A549 (cell line): ENCODE results near the gene NPAS2. TPM values are rescaled to one million over a fixed set of nuclear protein-coding genes. Genes with fewer than 3 reads are reported as not detected.

Source experiments
- ATAC-seq, 2 experiments: fragments of 200-7000 bp in 1 of 2; fragments of >200 bp in 1 of 2; cut with Nextera tagmentation in 1 of 2; cut with Tn5 transposase in 1 of 2; 3 replicates each; pipeline versions ENCODE4 v1.8.0 to v1.9.1; 2018 to 2020; ENCODE audit warnings: mild to moderate bottlenecking in 1 of 2, moderate library complexity in 1 of 2
- CTCF ChIA-PET: fragments of 300-600 bp; sonication (Branson Sonifier 250); formaldehyde crosslinking; extraction: SDS; loops from one replicate; lab custom pipeline; 2021; ENCODE audit warnings: antibody characterized with exemption, inconsistent platforms; lab: Yijun Ruan, JAX
- POLR2A ChIA-PET: fragments of 350-600 bp; formaldehyde crosslinking; extraction: SDS; loops from one replicate; lab custom pipeline; 2021; ENCODE audit warnings: antibody characterized with exemption, inconsistent platforms; lab: Yijun Ruan, JAX
- DNase-seq, 2 experiments: peaks; one replicate each; pipeline versions ENCODE4 v3.0.0 to v3.0.0-alpha.2; 2011 to 2016; ENCODE audit warnings: low read depth in 1 of 2, low spot score in 1 of 2
- FAIRE-seq: peaks from 2 replicates; lab custom pipeline; 2011; peaks lifted over from hg19 to GRCh38; lab: Jason Lieb, UNC
- H3K27ac ChIP-seq, 2 experiments: fragments of >200 bp; sonication (Bioruptor Twin); formaldehyde crosslinking; 3 replicates each; pipeline ENCODE4 v1.5.1; 2016 to 2017
- H3K4me1 ChIP-seq: fragments of >200 bp; sonication (Bioruptor Twin); formaldehyde crosslinking; 3 replicates; pipeline ENCODE4 v1.6.1; 2016
- H3K4me2 ChIP-seq: fragments of >200 bp; sonication (Bioruptor Twin); formaldehyde crosslinking; 3 replicates; pipeline ENCODE4 v1.6.1; 2016
- H3K4me3 ChIP-seq: fragments of >200 bp; sonication (Bioruptor Twin); formaldehyde crosslinking; 3 replicates; pipeline ENCODE4 v1.5.1; 2016
- H3K9me3 ChIP-seq: fragments of >200 bp; sonication (Bioruptor Twin); formaldehyde crosslinking; 3 replicates; pipeline ENCODE4 v1.6.1; 2016
- BCL3 ChIP-seq: fragments of >200 bp; sonication (Bioruptor Twin); formaldehyde crosslinking; IDR thresholded peaks from 3 replicates; pipeline ENCODE4 v1.6.1; 2016
- BHLHE40 ChIP-seq: IDR thresholded peaks from 2 replicates; pipeline ENCODE4 v1.6.1; 2012; ENCODE audit warnings: low read depth, low read length, inconsistent platforms
- CBX8 ChIP-seq: fragments of 200-600 bp; sonication (generic); IDR thresholded peaks from 2 replicates; pipeline ENCODE4 v1.6.1; 2016
- CEBPB ChIP-seq, 2 experiments: fragments of >200 bp in 1 of 2; sonication (Bioruptor Twin) in 1 of 2; formaldehyde crosslinking in 1 of 2; IDR thresholded peaks; 2 replicates each; pipeline ENCODE4 v1.6.1; 2012 to 2016
- CHD4 ChIP-seq: fragments of 200-600 bp; sonication (generic); IDR thresholded peaks from 2 replicates; pipeline ENCODE4 v1.6.1; 2016; ENCODE audit warnings: antibody characterized with exemption, mild to moderate bottlenecking, borderline replicate concordance
- CTCF ChIP-seq: fragments of >200 bp; sonication (Bioruptor Twin); formaldehyde crosslinking; IDR thresholded peaks from 3 replicates; pipeline ENCODE4 v1.5.1; 2016
- EHMT2 ChIP-seq: fragments of 200-600 bp; sonication (generic); IDR thresholded peaks from 2 replicates; pipeline ENCODE4 v1.6.1; 2016; ENCODE audit warnings: antibody characterized with exemption, low read depth, mild to moderate bottlenecking, moderate library complexity
- ESRRA ChIP-seq: fragments of 150-350 bp; IDR thresholded peaks from 2 replicates; pipeline ENCODE4 v1.6.1; 2014; ENCODE audit warnings: mild to moderate bottlenecking, low read length, borderline replicate concordance
- FOSB ChIP-seq: fragments of 250-450 bp; sonication (Bioruptor Pico); IDR thresholded peaks from 2 replicates; pipeline ENCODE4 v1.5.0; 2020; ENCODE audit warnings: mild to moderate bottlenecking, moderate library complexity
- FOXS1 ChIP-seq: fragments of 250-450 bp; sonication (Bioruptor Pico); IDR thresholded peaks from 2 replicates; pipeline ENCODE4 v1.5.0; 2020; ENCODE audit warnings: mild to moderate bottlenecking, moderate library complexity
- GATA3 ChIP-seq: IDR thresholded peaks from 2 replicates; pipeline ENCODE4 v1.6.1; 2012; ENCODE audit warnings: borderline replicate concordance
- HDAC2 ChIP-seq: fragments of 200-600 bp; sonication (generic); IDR thresholded peaks from 2 replicates; pipeline ENCODE4 v1.6.1; 2016
- HEYL ChIP-seq: fragments of 250-450 bp; sonication (Bioruptor Pico); IDR thresholded peaks from 2 replicates; pipeline ENCODE4 v1.8.0; 2021; ENCODE audit warnings: mild to moderate bottlenecking, moderate library complexity
- HOXB5 ChIP-seq: fragments of 250-450 bp; sonication (Bioruptor Pico); IDR thresholded peaks from 2 replicates; pipeline ENCODE4 v1.5.0; 2020; ENCODE audit warnings: mild to moderate bottlenecking, moderate library complexity
- MAX ChIP-seq: IDR thresholded peaks from 2 replicates; pipeline ENCODE4 v1.6.1; 2012
- NR3C1 ChIP-seq: fragments of >200 bp; sonication (Bioruptor Twin); formaldehyde crosslinking; IDR thresholded peaks from 3 replicates; pipeline ENCODE4 v1.6.1; 2017
- PHF8 ChIP-seq: fragments of 200-600 bp; sonication (generic); IDR thresholded peaks from 2 replicates; pipeline ENCODE4 v1.6.1; 2016; ENCODE audit warnings: low read depth, mild to moderate bottlenecking, antibody characterized with exemption, moderate library complexity, borderline replicate concordance
- RAD21 ChIP-seq, 2 experiments: fragments of >200 bp in 1 of 2; sonication (Bioruptor Twin) in 1 of 2; formaldehyde crosslinking in 1 of 2; IDR thresholded peaks in 1 of 2; conservative IDR thresholded peaks in 1 of 2; 2 replicates in 1 of 2; 3 replicates in 1 of 2; pipeline ENCODE4 v1.6.1; 2012 to 2018; ENCODE audit warnings: inconsistent platforms in 1 of 2
- RARB ChIP-seq: fragments of 250-450 bp; sonication (Bioruptor Pico); IDR thresholded peaks from 2 replicates; pipeline ENCODE4 v1.8.0; 2021; ENCODE audit warnings: mild to moderate bottlenecking, moderate library complexity
- REST ChIP-seq: fragments of 200-600 bp; sonication (generic); IDR thresholded peaks from 2 replicates; pipeline ENCODE4 v1.6.1; 2016; ENCODE audit warnings: antibody characterized with exemption, mild to moderate bottlenecking, moderate library complexity
- RNF2 ChIP-seq: fragments of 200-600 bp; sonication (generic); IDR thresholded peaks from 2 replicates; pipeline ENCODE4 v1.6.1; 2016; ENCODE audit warnings: low read depth, mild to moderate bottlenecking, antibody characterized with exemption, moderate library complexity, borderline replicate concordance
- SMC3 ChIP-seq: fragments of >200 bp; sonication (Bioruptor Twin); formaldehyde crosslinking; IDR thresholded peaks from 3 replicates; pipeline ENCODE4 v1.6.1; 2018; ENCODE audit warnings: inconsistent platforms
- SREBF2 ChIP-seq: fragments of 450-650 bp; IDR thresholded peaks from 2 replicates; pipeline ENCODE4 v1.6.1; 2014; ENCODE audit warnings: mild to moderate bottlenecking, moderate library complexity
- USF2 ChIP-seq: fragments of 450-650 bp; IDR thresholded peaks from 2 replicates; pipeline ENCODE4 v1.6.1; 2014; ENCODE audit warnings: antibody characterized with exemption
- ZC3H11A ChIP-seq: fragments of 450-650 bp; IDR thresholded peaks from 2 replicates; pipeline ENCODE4 v1.6.1; 2014; ENCODE audit warnings: antibody characterized with exemption, mild to moderate bottlenecking
- ZFP36 ChIP-seq: fragments of 450-650 bp; IDR thresholded peaks from 2 replicates; pipeline ENCODE4 v1.6.1; 2014; ENCODE audit warnings: borderline replicate concordance; ENCODE audit not compliant: partially characterized antibody
- ZSCAN20 ChIP-seq: fragments of 250-450 bp; sonication (Bioruptor Pico); IDR thresholded peaks from 2 replicates; pipeline ENCODE4 v1.8.0; 2022; ENCODE audit warnings: mild to moderate bottlenecking, moderate library complexity
- WGBS: methylation state at CpG from one replicate; pipeline ENCODE4 v1.1.6; 2017; ENCODE audit errors: missing lambda C conversion rate; 5-methylcytosine and 5-hydroxymethylcytosine counted together
- polyA plus RNA-seq, 4 experiments: library from polyadenylated mRNA; depleted of rRNA in 3 of 4; stranded (reverse); fragments of >200 nt; fragmentation: RNase III in 1 of 4; extraction: RNeasy Plus Mini Kit Qiagen cat#74134 plus additional on column Dnase treatment in 1 of 4; gene quantifications; 2 replicates in 3 of 4; 3 replicates in 1 of 4; pipeline ENCODE4 v1.2.3, GENCODE V29; 2011 to 2017

Gene NPAS2
- polyA plus RNA-seq, 2 of the 4 experiments (the other 2 are of a cell fraction), result 31.4 to 56.1 TPM

- no peak for FAIRE-seq
- POLR2A ChIA-PET, result no interaction called here
- Histone ChIP-seq H3K4me2 (no peak overlapping the region), H3K4me3 (no peak overlapping the region)
- WGBS, result 69% methylated on average over 8 of the region's 8 CpGs
- no peak for ATAC-seq
- TF ChIP-seq SREBF2 (no peak), HDAC2 (no peak), FOSB (CRISPR knock-in tag) (no peak), ZSCAN20 (CRISPR knock-in tag) (no peak), BHLHE40 (no peak), ZC3H11A (no peak)
- TF ChIP-seq, all 56 proteins: peak for 0
- CTCF ChIA-PET, result no interaction called here
- Histone ChIP-seq H3K4me1 (no peaks in the 10 kb centered on the region), H3K9me3 (no peaks in the 10 kb centered on the region), H3K27ac (no peak overlapping the region)
- no peak for DNase-seq
These were observed 199.0 kb downstream of the NPAS2 start for GRCh38 chr2:101018934-101019333.

- 92% methylated on average over 16 of the region's 16 CpGs for WGBS
- DNase-seq (no peak), ATAC-seq (peak in 1 of 2 experiments; percentile 23; a peak in 2 of 6 replicates), FAIRE-seq (no peak)
- H3K27ac ChIP-seq, result no peak overlapping the region
- TF ChIP-seq ESRRA (no peak), NR3C1 (no peak), ZFP36 (no peak), RARB (no peak), SMC3 (no peak), EHMT2 (no peak), PHF8 (no peak), RNF2 (no peak)
- ChIA-PET POLR2A (no interaction called here), CTCF (interaction anchor here (1.1 to 2.7 kb wide), 5 partner anchors 10 to 183 kb away, joined by 3 to 17 read pairs (median 7); no protein-coding TSS in a partner anchor)
- no peak overlapping the region for H3K4me3 ChIP-seq
- no peaks in the 10 kb centered on the region for H3K4me1 ChIP-seq
- no peaks in the 10 kb centered on the region for H3K9me3 ChIP-seq
- H3K4me2 ChIP-seq, result no peak overlapping the region
These were observed 202.3 kb downstream of the NPAS2 start for GRCh38 chr2:101022221-101022620.

GRCh38 chr2:101023327-101024107 is 203.6 kb downstream of the NPAS2 start:
- Histone ChIP-seq H3K4me3 (no peak overlapping the region), H3K27ac (no peak overlapping the region), H3K4me2 (no peak overlapping the region), H3K4me1 (no peaks in the 10 kb centered on the region), H3K9me3 (no peaks in the 10 kb centered on the region)
- ChIA-PET POLR2A (interaction anchor here (0.6 to 1.2 kb wide), 2 partner anchors 57 to 129 kb away, joined by 3 read pairs; no protein-coding TSS in a partner anchor), CTCF (interaction anchor here (1.2 to 2.7 kb wide), 5 partner anchors 9 to 182 kb away, joined by 3 to 17 read pairs (median 7); no protein-coding TSS in a partner anchor)
- DNase-seq (no peak), FAIRE-seq (no peak), ATAC-seq (no peak)
- WGBS, result 94% methylated on average over 6 of the region's 6 CpGs
- TF ChIP-seq FOXS1 (no peak), GATA3 (no peak), MAX (no peak), BCL3 (no peak), RNF2 (no peak), SREBF2 (no peak), REST (no peak), HEYL (CRISPR knock-in tag) (no peak), USF2 (no peak), PHF8 (no peak), CBX8 (no peak), HOXB5 (CRISPR knock-in tag) (no peak), CHD4 (no peak), CEBPB (IDR thresholded peaks at IDR 0.05) (no peak), CTCF (no peak), SMC3 (no peak), RAD21 (conservative IDR thresholded peaks at IDR 0.05 in 1 of 2, IDR thresholded peaks at IDR 0.05 in 1 of 2) (no peak)
